ENCODE measurements around the gene LRFN3.
"Not testable (repeated sequence)": the region's sequence is repeated elsewhere in the genome, so short reads cannot be mapped to it uniquely, and the experiment has no call there.

LRFN3 gene

GRCh38 chr19:35907377-35907745 is 28.8 kb upstream of the LRFN3 start:
- DNase-seq (ENCODE audit: low read depth in 2 of 2), result no peak

- no peak for DNase-seq (ENCODE audit: low read depth in 2 of 2)
Observed at GRCh38 chr19:35908010-35908441, 28.1 kb upstream of the LRFN3 start, which contains the start of gene TYROBP. Gene TYROBP, minus strand, starts transcription at chr19:35908295. Its CDS starts 67 bp downstream, at chr19:35908228.

- no peak for DNase-seq (ENCODE audit: low read depth in 2 of 2)
Observed at GRCh38 chr19:35908973-35909683, 27.0 kb upstream of the LRFN3 start.

- DNase-seq (ENCODE audit: low read depth in 2 of 2), result no peak
Observed at GRCh38 chr19:35909684-35910035, 26.5 kb upstream of the LRFN3 start.

GRCh38 chr19:35910355-35910754 is 25.8 kb upstream of the LRFN3 start:
- DNase-seq (ENCODE audit: low read depth in 2 of 2), result not testable (repeated sequence)

- no peak for DNase-seq (ENCODE audit: low read depth in 2 of 2)
Observed at GRCh38 chr19:35911173-35911572, 25.0 kb upstream of the LRFN3 start.

- DNase-seq (ENCODE audit: low read depth in 2 of 2), result no peak
Observed at GRCh38 chr19:35911790-35912189, 24.4 kb upstream of the LRFN3 start.

- no peak for DNase-seq (ENCODE audit: low read depth in 2 of 2)
Observed at GRCh38 chr19:35913589-35913988, 22.6 kb upstream of the LRFN3 start.

- DNase-seq (ENCODE audit: low read depth in 2 of 2), result no peak
Observed at GRCh38 chr19:35915443-35915842, 20.7 kb upstream of the LRFN3 start.

GRCh38 chr19:35919306-35919705 is 16.9 kb upstream of the LRFN3 start:
- DNase-seq (ENCODE audit: low read depth in 2 of 2), result no peak

GRCh38 chr19:35921012-35921411 is 15.2 kb upstream of the LRFN3 start:
- no peak for DNase-seq (ENCODE audit: low read depth in 2 of 2)

GRCh38 chr19:35925501-35925900 is 10.7 kb upstream of the LRFN3 start:
- no peak for DNase-seq (ENCODE audit: low read depth in 2 of 2)

GRCh38 chr19:35928507-35928906 is 7.7 kb upstream of the LRFN3 start:
- DNase-seq (ENCODE audit: low read depth in 2 of 2), result no peak

GRCh38 chr19:35929876-35930275 is 6.3 kb upstream of the LRFN3 start:
- no peak for DNase-seq (ENCODE audit: low read depth in 2 of 2)

- peak; percentile 98 for DNase-seq (ENCODE audit: low read depth in 2 of 2)
Observed at GRCh38 chr19:35931161-35931873, 4.9 kb upstream of the LRFN3 start.

GRCh38 chr19:35931874-35932202 is 4.3 kb upstream of the LRFN3 start:
- DNase-seq (ENCODE audit: low read depth in 2 of 2), result no peak

GRCh38 chr19:35932291-35932936 is 3.8 kb upstream of the LRFN3 start:
- DNase-seq (ENCODE audit: low read depth in 2 of 2), result no peak

- DNase-seq (ENCODE audit: low read depth in 2 of 2), result no peak
Observed at GRCh38 chr19:35936738-35937268, 629 bp downstream of the LRFN3 start.

- DNase-seq (ENCODE audit: low read depth in 2 of 2), result no peak
Observed at GRCh38 chr19:35937345-35938281, 1.4 kb downstream of the LRFN3 start.

GRCh38 chr19:35938282-35939224 is 2.4 kb downstream of the LRFN3 start:
- no peak for DNase-seq (ENCODE audit: low read depth in 2 of 2)

Measured in stimulated activated CD8-positive, alpha-beta memory T cell treated with anti-CD3 and anti-CD28 coated beads, Interleukin-2, amount 100 ng/mL, for 1 hour (primary cell).